ENCODE results near the gene PCED1B.

Gene PCED1B

DNA sequence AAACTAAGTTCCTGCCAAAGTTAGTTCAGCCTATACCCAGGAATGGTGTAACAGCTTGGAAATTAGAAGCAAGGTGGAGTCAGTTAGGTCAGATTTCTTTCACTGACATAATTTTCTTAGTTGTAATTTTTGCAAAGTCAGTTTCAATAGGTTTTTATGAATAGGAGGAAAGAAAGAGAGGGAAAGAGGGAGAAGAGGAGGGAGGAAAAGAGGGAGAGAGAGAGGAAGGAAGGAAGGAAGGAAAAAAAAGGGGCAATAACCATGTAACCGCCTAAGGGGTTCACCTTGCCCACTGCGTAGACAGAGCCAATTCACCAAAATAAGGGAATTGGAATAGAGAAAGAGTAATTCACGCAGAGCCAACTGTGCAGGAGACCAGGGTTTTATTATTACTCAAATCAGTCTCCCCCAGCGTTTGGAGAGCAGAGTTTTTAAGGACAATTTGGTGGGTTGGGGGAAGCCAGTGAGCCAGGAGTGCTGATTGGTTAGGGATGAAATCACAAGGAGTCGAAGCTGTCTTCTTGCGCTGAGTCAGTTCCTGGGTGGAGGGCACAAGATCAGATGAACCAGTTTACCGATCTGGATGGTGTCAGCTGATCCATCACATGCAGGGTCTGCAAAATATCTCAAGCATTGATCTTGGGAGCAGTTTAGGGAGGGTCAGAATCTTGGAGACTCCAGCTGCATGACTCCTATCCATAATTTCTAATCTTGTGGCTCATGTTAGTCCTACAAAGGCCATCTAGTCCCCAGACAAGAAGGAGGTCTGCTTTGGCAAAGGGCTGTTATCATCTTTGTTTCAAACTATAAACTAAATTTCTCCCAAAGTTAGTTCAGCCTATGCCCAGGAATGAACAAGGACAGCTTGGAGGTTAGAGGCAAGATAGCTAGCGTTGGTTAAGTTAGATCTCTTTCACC is 126.4 kb downstream of the PCED1B start:
- Histone ChIP-seq H3K4me3 (ENCODE audit: low read depth in 1 of 2, low read length in 2 of 2) (no peak overlapping the region), H3K27me3 (ENCODE audit: control insufficient read depth in 1 of 2, insufficient read depth in 2 of 2, low read length in 2 of 2) (no peaks in the 10 kb centered on the region), H3K9ac (ENCODE audit: low read length) (no peak overlapping the region), H3K9me3 (ENCODE audit: low read length) (no peaks in the 10 kb centered on the region), H3K27ac (ENCODE audit: low read depth, low read length) (no peak overlapping the region), H3K36me3 (ENCODE audit: insufficient read depth, low read length) (no peaks in the 10 kb centered on the region), H3K4me1 (ENCODE audit: insufficient read depth, low read length) (no peaks in the 10 kb centered on the region)

DNA sequence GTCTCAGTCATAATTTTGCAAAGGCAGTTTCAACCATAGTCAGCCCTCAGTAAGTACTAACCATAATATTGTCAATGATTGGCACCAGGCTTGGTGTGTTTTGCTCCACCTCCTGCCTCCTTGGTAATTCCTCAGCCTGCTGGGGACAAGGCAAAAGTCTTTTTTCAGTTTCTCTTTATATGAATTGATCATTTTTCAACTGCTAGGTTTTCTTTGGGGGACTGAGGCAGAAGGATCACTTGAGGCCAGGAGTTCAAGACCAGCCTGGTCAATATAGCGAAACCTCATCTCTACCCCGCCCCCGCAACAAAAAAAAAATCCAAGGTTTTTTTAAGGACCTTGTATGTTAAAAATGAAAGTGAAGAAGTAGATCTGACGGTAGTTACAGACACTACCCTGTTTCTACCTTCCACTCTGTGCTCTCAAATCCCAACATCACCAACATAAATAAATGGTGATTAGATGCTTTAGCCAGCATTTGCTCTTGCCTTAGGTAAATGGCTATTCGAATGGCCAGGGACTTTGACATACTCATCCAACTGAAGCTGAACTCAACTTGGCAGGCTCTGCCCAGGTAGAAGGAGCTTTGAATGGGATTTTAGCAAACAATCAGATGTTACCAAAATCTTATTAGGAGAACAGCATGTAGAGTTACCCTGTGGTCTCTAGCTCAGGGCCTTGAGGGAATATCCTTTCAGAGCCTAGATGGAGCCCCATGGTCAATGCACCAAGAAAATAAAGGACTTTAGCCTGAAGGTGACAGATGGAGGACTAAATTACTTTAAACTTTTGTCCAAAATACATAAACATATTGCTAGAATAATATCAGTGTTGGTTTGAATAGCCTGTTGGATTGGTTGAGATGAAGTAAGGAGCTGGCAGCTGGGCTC is 127.3 kb downstream of the PCED1B start:
- no peaks in the 10 kb centered on the region for H3K36me3 ChIP-seq (ENCODE audit: insufficient read depth, low read length)
- H3K4me1 ChIP-seq (ENCODE audit: insufficient read depth, low read length) = no peaks in the 10 kb centered on the region
- no peaks in the 10 kb centered on the region for H3K9me3 ChIP-seq (ENCODE audit: low read length)
- no peak overlapping the region for H3K9ac ChIP-seq (ENCODE audit: low read length)
- H3K27me3 ChIP-seq (ENCODE audit: control insufficient read depth in 1 of 2, insufficient read depth in 2 of 2, low read length in 2 of 2) = no peaks in the 10 kb centered on the region
- no peak overlapping the region for H3K4me3 ChIP-seq (ENCODE audit: low read depth in 1 of 2, low read length in 2 of 2)
- no peak overlapping the region for H3K27ac ChIP-seq (ENCODE audit: low read depth, low read length)

DNA sequence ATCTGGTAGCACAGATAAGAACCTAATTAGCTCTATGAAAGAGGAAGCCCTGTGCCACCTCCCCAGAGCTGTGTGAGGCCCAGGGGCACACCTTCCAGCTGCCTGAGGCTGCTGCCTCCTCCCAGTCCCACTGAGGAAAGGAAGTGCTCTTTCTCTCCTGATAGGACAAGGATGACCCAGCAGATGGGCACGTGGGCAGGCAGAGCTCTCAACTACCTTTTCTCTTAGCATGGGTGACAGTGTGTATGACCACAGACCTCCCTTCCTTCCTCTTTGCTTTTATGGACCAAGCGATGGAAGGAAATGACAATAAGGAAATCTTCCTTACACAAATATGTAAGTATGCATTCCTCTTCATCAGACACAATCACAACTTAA is 127.9 kb downstream of the PCED1B start:
- Histone ChIP-seq H3K9me3 (ENCODE audit: low read length) (no peaks in the 10 kb centered on the region), H3K27ac (ENCODE audit: low read depth, low read length) (no peak overlapping the region), H3K36me3 (ENCODE audit: insufficient read depth, low read length) (no peaks in the 10 kb centered on the region), H3K4me1 (ENCODE audit: insufficient read depth, low read length) (no peaks in the 10 kb centered on the region), H3K9ac (ENCODE audit: low read length) (no peak overlapping the region), H3K27me3 (ENCODE audit: control insufficient read depth in 1 of 2, insufficient read depth in 2 of 2, low read length in 2 of 2) (no peaks in the 10 kb centered on the region), H3K4me3 (ENCODE audit: low read depth in 1 of 2, low read length in 2 of 2) (no peak overlapping the region)

GRCh38 chr12:47207829-47208248 is 128.4 kb downstream of the PCED1B start:
- H3K27ac ChIP-seq (ENCODE audit: low read depth, low read length) = no peak overlapping the region
- H3K36me3 ChIP-seq (ENCODE audit: insufficient read depth, low read length) = no peaks in the 10 kb centered on the region
- no peaks in the 10 kb centered on the region for H3K27me3 ChIP-seq (ENCODE audit: control insufficient read depth in 1 of 2, insufficient read depth in 2 of 2, low read length in 2 of 2)
- H3K9ac ChIP-seq (ENCODE audit: low read length) = no peak overlapping the region
- no peaks in the 10 kb centered on the region for H3K4me1 ChIP-seq (ENCODE audit: insufficient read depth, low read length)
- H3K4me3 ChIP-seq (ENCODE audit: low read depth in 1 of 2, low read length in 2 of 2) = no peak overlapping the region
- H3K9me3 ChIP-seq (ENCODE audit: low read length) = no peaks in the 10 kb centered on the region

DNA sequence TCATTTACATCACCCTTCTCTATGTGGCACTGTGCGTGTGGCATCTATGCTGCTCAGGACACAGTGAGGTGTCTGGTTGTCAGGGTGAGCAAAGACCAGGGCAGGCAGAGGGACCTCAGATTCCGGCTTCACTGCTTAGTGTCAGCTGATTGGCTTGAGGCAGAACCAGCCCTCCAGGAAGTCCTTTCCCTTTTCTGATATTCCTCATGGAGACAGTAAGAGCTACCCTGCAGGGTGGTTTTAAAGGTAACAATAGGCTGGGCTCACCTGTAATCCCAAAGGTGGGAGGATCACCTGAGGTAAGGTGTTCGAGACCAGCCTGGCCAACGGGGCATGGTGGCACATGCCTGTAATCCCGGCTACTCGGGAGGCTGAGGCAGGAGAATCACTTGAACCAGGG is 129.6 kb downstream of the PCED1B start:
- Histone ChIP-seq H3K4me1 (ENCODE audit: insufficient read depth, low read length) (peaks cover 2% of the 10 kb centered on the region), H3K4me3 (ENCODE audit: low read depth in 1 of 2, low read length in 2 of 2) (no peak overlapping the region), H3K9ac (ENCODE audit: low read length) (no peak overlapping the region), H3K9me3 (ENCODE audit: low read length) (no peaks in the 10 kb centered on the region), H3K36me3 (ENCODE audit: insufficient read depth, low read length) (no peaks in the 10 kb centered on the region), H3K27ac (ENCODE audit: low read depth, low read length) (no peak overlapping the region), H3K27me3 (ENCODE audit: control insufficient read depth in 1 of 2, insufficient read depth in 2 of 2, low read length in 2 of 2) (no peaks in the 10 kb centered on the region)

DNA sequence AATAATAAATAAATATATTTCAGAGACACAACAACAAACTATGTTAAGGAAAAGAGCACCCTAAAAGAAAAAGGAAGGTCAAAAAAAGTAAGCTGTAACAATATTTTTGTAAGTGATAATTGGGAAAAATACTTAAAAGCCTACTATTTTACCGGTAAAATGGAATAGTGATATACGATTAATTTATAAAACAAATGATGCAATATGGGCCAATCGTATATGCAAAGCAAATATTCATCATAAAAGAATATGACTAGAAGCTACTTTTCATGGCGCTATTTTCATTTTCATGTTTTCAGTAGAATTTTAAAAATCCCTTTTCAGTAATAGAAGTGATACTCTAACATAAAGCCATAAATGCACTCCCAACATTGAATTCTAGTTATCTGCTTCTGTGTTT is 131.4 kb downstream of the PCED1B start:
- H3K4me3 ChIP-seq (ENCODE audit: low read depth in 1 of 2, low read length in 2 of 2) = no peak overlapping the region
- H3K36me3 ChIP-seq (ENCODE audit: insufficient read depth, low read length) = no peaks in the 10 kb centered on the region
- H3K9ac ChIP-seq (ENCODE audit: low read length) = no peak overlapping the region
- H3K27me3 ChIP-seq (ENCODE audit: control insufficient read depth in 1 of 2, insufficient read depth in 2 of 2, low read length in 2 of 2) = no peaks in the 10 kb centered on the region
- H3K4me1 ChIP-seq (ENCODE audit: insufficient read depth, low read length) = peaks cover 4% of the 10 kb centered on the region
- H3K27ac ChIP-seq (ENCODE audit: low read depth, low read length) = no peak overlapping the region
- H3K9me3 ChIP-seq (ENCODE audit: low read length) = no peaks in the 10 kb centered on the region

DNA sequence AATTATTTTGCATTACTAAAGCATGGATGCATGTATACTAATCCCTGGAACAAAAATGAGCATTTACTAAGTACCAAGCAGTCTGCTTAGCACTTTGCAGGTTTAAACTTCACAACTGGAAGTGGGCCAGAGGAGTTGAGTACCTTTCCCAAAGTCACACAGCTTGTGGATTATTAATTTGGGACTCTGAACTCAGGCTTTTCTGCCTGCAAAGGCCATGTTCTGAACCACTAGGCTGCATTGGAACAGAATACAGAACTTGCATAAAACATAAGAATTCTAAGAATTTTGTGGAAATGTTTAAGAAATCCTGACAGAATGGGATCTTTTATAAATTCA is 133.2 kb downstream of the PCED1B start:
- no peaks in the 10 kb centered on the region for H3K9me3 ChIP-seq (ENCODE audit: low read length)
- no peak overlapping the region for H3K9ac ChIP-seq (ENCODE audit: low read length)
- H3K27me3 ChIP-seq (ENCODE audit: control insufficient read depth in 1 of 2, insufficient read depth in 2 of 2, low read length in 2 of 2) = no peaks in the 10 kb centered on the region
- no peak overlapping the region for H3K27ac ChIP-seq (ENCODE audit: low read depth, low read length)
- H3K36me3 ChIP-seq (ENCODE audit: insufficient read depth, low read length) = no peaks in the 10 kb centered on the region
- peaks cover 4% of the 10 kb centered on the region for H3K4me1 ChIP-seq (ENCODE audit: insufficient read depth, low read length)
- H3K4me3 ChIP-seq (ENCODE audit: low read depth in 1 of 2, low read length in 2 of 2) = no peak overlapping the region

DNA sequence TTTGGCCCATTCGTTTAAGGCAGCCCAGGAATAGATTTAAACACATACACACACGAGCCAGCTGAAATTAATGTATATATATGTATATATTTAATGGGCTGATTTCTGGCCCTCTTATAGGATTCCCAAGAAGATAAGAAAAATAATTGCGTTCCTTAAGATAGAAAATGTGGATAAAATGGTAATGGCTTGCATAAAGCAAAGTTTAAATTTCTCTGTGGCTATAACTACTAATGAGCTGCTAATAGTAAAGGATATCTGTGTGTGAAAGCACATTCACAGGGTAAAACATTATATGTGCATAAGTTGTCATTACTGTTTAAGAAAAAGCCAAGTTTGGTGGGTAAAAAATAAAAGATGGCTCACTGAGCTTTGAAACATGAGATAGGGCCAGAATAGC is 134.0 kb downstream of the PCED1B start:
- Histone ChIP-seq H3K36me3 (ENCODE audit: insufficient read depth, low read length) (no peaks in the 10 kb centered on the region), H3K27me3 (ENCODE audit: control insufficient read depth in 1 of 2, insufficient read depth in 2 of 2, low read length in 2 of 2) (no peaks in the 10 kb centered on the region), H3K27ac (ENCODE audit: low read depth, low read length) (no peak overlapping the region), H3K9me3 (ENCODE audit: low read length) (no peaks in the 10 kb centered on the region), H3K9ac (ENCODE audit: low read length) (no peak overlapping the region), H3K4me3 (ENCODE audit: low read depth in 1 of 2, low read length in 2 of 2) (no peak overlapping the region), H3K4me1 (ENCODE audit: insufficient read depth, low read length) (peaks cover 4% of the 10 kb centered on the region)

GRCh38 chr12:47214001-47214619 is 134.7 kb downstream of the PCED1B start:
- H3K4me1 ChIP-seq (ENCODE audit: insufficient read depth, low read length) = peaks cover 4% of the 10 kb centered on the region
- H3K4me3 ChIP-seq (ENCODE audit: low read depth in 1 of 2, low read length in 2 of 2) = no peak overlapping the region
- no peak overlapping the region for H3K27ac ChIP-seq (ENCODE audit: low read depth, low read length)
- no peaks in the 10 kb centered on the region for H3K27me3 ChIP-seq (ENCODE audit: control insufficient read depth in 1 of 2, insufficient read depth in 2 of 2, low read length in 2 of 2)
- H3K9me3 ChIP-seq (ENCODE audit: low read length) = no peaks in the 10 kb centered on the region
- H3K36me3 ChIP-seq (ENCODE audit: insufficient read depth, low read length) = no peaks in the 10 kb centered on the region
- no peak overlapping the region for H3K9ac ChIP-seq (ENCODE audit: low read length)

- no peak overlapping the region for H3K27ac ChIP-seq (ENCODE audit: low read depth, low read length)
- no peaks in the 10 kb centered on the region for H3K9me3 ChIP-seq (ENCODE audit: low read length)
- H3K36me3 ChIP-seq (ENCODE audit: insufficient read depth, low read length) = no peaks in the 10 kb centered on the region
- no peak overlapping the region for H3K4me3 ChIP-seq (ENCODE audit: low read depth in 1 of 2, low read length in 2 of 2)
- no peaks in the 10 kb centered on the region for H3K27me3 ChIP-seq (ENCODE audit: control insufficient read depth in 1 of 2, insufficient read depth in 2 of 2, low read length in 2 of 2)
- no peak overlapping the region for H3K9ac ChIP-seq (ENCODE audit: low read length)
- peaks cover 8% of the 10 kb centered on the region for H3K4me1 ChIP-seq (ENCODE audit: insufficient read depth, low read length)
These were observed 135.3 kb downstream of the PCED1B start for GRCh38 chr12:47214771-47215170.

GRCh38 chr12:47216150-47216677 is 136.8 kb downstream of the PCED1B start:
- no peak overlapping the region for H3K27ac ChIP-seq (ENCODE audit: low read depth, low read length)

More at GRCh38 chr12:47216150-47216677, 136.8 kb downstream of the PCED1B start:
- Histone ChIP-seq H3K36me3 (ENCODE audit: insufficient read depth, low read length) (no peaks in the 10 kb centered on the region), H3K27me3 (ENCODE audit: control insufficient read depth in 1 of 2, insufficient read depth in 2 of 2, low read length in 2 of 2) (no peaks in the 10 kb centered on the region), H3K4me1 (ENCODE audit: insufficient read depth, low read length) (peaks cover 8% of the 10 kb centered on the region), H3K9ac (ENCODE audit: low read length) (no peak overlapping the region), H3K4me3 (ENCODE audit: low read depth in 1 of 2, low read length in 2 of 2) (no peak overlapping the region), H3K9me3 (ENCODE audit: low read length) (no peaks in the 10 kb centered on the region)

All from muscle layer of colon (tissue), 2 donors.